SK-N-SH (cell line): ENCODE measurements around the gene ASTN2. TPM values are rescaled to one million over a fixed set of nuclear protein-coding genes. Genes with fewer than 3 reads are reported as not detected.

Source experiments
- CTCF ChIA-PET: fragments of 300-600, 350-600 bp; formaldehyde crosslinking; extraction: SDS; loops from one replicate; lab custom pipeline; 2021; lab: Yijun Ruan, JAX
- POLR2A ChIA-PET: fragments of 350-600 bp; sonication (Branson Sonifier 250); formaldehyde crosslinking; extraction: SDS; loops from one replicate; lab custom pipeline; 2020; ENCODE audit warnings: antibody characterized with exemption, inconsistent platforms; lab: Yijun Ruan, JAX
- DNase-seq: peaks from one replicate; pipeline ENCODE4 v3.0.0; 2012
- H2AFZ ChIP-seq: fragments of 200-600 bp; sonication (generic); 2 replicates; pipeline ENCODE4 v1.8.1; 2016; ENCODE audit warnings: antibody characterized with exemption, mild to moderate bottlenecking, low read depth
- H3F3A ChIP-seq: fragments of 200-600 bp; sonication (generic); replicated peaks from 2 replicates; pipeline ENCODE3; 2016; ENCODE audit warnings: antibody characterized with exemption, mild to moderate bottlenecking; ENCODE audit not compliant: insufficient read depth
- H3K27ac ChIP-seq, 2 experiments: fragments of 200-500 bp in 1 of 2; fragments of 200-600 bp in 1 of 2; sonication (Bioruptor generic) in 1 of 2; sonication (generic), shearing (Covaris generic) in 1 of 2; 2 replicates each; pipeline versions ENCODE4 v1.5.1 to v1.6.1; 2014 to 2016; ENCODE audit warnings: low read depth in 2 of 2, inconsistent platforms in 1 of 2, low read length in 1 of 2, mild to moderate bottlenecking in 1 of 2, mixed read lengths in 1 of 2
- H3K27me3 ChIP-seq: fragments of 200-600 bp; sonication (generic), shearing (Covaris generic); 2 replicates; pipeline ENCODE4 v1.6.1; 2016; ENCODE audit warnings: mixed run types; ENCODE audit not compliant: insufficient read depth
- H3K36me3 ChIP-seq, 2 experiments: fragments of 200-500 bp in 1 of 2; fragments of 200-600 bp in 1 of 2; sonication (Bioruptor generic) in 1 of 2; sonication (generic) in 1 of 2; replicated peaks in 1 of 2; 2 replicates each; pipeline versions ENCODE3 to v1.5.1; 2014 to 2016; ENCODE audit warnings: low read length in 1 of 2, mild to moderate bottlenecking in 1 of 2; ENCODE audit not compliant: insufficient read depth in 2 of 2, control insufficient read depth in 1 of 2
- H3K4me1 ChIP-seq, 2 experiments: fragments of 200-500 bp in 1 of 2; fragments of 200-600 bp in 1 of 2; sonication (Bioruptor generic) in 1 of 2; sonication (generic), shearing (Covaris generic) in 1 of 2; 2 replicates each; pipeline versions ENCODE4 v1.5.1 to v1.6.1; 2014 to 2016; ENCODE audit warnings: low read depth in 1 of 2, low read length in 1 of 2, mixed run types in 1 of 2; ENCODE audit not compliant: insufficient read depth in 2 of 2, control insufficient read depth in 1 of 2
- H3K4me2 ChIP-seq: fragments of 200-600 bp; sonication (generic), shearing (Covaris generic); 2 replicates; pipeline ENCODE4 v1.6.1; 2017; ENCODE audit warnings: mixed run types
- H3K4me3 ChIP-seq, 2 experiments: fragments of 200-500 bp in 1 of 2; fragments of 200-600 bp in 1 of 2; sonication (Bioruptor generic) in 1 of 2; sonication (generic), shearing (Covaris generic) in 1 of 2; 2 replicates each; pipeline versions ENCODE4 v1.5.1 to v1.8.1; 2014 to 2016; ENCODE audit warnings: low read depth in 2 of 2, inconsistent platforms in 1 of 2, low read length in 1 of 2, mild to moderate bottlenecking in 1 of 2, mixed read lengths in 1 of 2, moderate library complexity in 1 of 2
- H3K79me2 ChIP-seq: fragments of 200-600 bp; sonication (generic); 2 replicates; pipeline ENCODE4 v1.8.1; 2017; ENCODE audit warnings: mild to moderate bottlenecking; ENCODE audit not compliant: insufficient read depth
- H3K9ac ChIP-seq: fragments of 200-600 bp; sonication (generic); 2 replicates; pipeline ENCODE4 v1.6.1; 2017; ENCODE audit warnings: mixed run types
- H3K9me2 ChIP-seq: fragments of 200-600 bp; sonication (generic); 2 replicates; pipeline ENCODE4 v1.6.1; 2017; ENCODE audit warnings: mixed run types
- H3K9me3 ChIP-seq: fragments of 200-600 bp; sonication (generic); 2 replicates; pipeline ENCODE4 v1.6.1; 2017; ENCODE audit warnings: mixed run types, mild to moderate bottlenecking, moderate library complexity
- H4K20me1 ChIP-seq: fragments of 200-600 bp; sonication (generic); 2 replicates; pipeline ENCODE4 v1.6.1; 2017; ENCODE audit warnings: mild to moderate bottlenecking, mixed run types; ENCODE audit not compliant: insufficient read depth
- EP300 ChIP-seq, 2 experiments: IDR thresholded peaks; 2 replicates each; pipeline versions ENCODE4 v1.4.0 to v1.6.1; 2012; ENCODE audit warnings: borderline replicate concordance in 1 of 2, low read depth in 1 of 2, low read length in 1 of 2
- EZH2phosphoT487 ChIP-seq: fragments of 200-600 bp; sonication (generic); IDR thresholded peaks from 2 replicates; pipeline ENCODE4 v1.6.1; 2017; ENCODE audit warnings: low read depth, mixed run types, mild to moderate bottlenecking, antibody characterized with exemption, moderate library complexity, borderline replicate concordance
- FOSL2 ChIP-seq: IDR thresholded peaks from 2 replicates; pipeline ENCODE4 v1.4.0; 2012; ENCODE audit warnings: low read depth, mild to moderate bottlenecking, moderate library complexity, borderline replicate concordance
- GABPA ChIP-seq: IDR thresholded peaks from 2 replicates; pipeline ENCODE4 v1.4.0; 2012; ENCODE audit warnings: low read depth, mild to moderate bottlenecking
- MAX ChIP-seq: IDR thresholded peaks from 2 replicates; pipeline ENCODE4 v1.4.0; 2012; ENCODE audit warnings: low read depth
- MXI1 ChIP-seq: IDR thresholded peaks from 2 replicates; pipeline ENCODE4 v1.6.1; 2012; ENCODE audit warnings: mild to moderate bottlenecking, low read depth, low read length, improper control_type of control experiment
- NRF1 ChIP-seq: IDR thresholded peaks from 2 replicates; pipeline ENCODE4 v1.6.1; 2012; ENCODE audit warnings: low read depth, mild to moderate bottlenecking, low read length
- PBX3 ChIP-seq: IDR thresholded peaks from 2 replicates; pipeline ENCODE4; 2012
- RXRA ChIP-seq: IDR thresholded peaks from 2 replicates; pipeline ENCODE4 v1.4.0; 2012; ENCODE audit warnings: low read depth, mild to moderate bottlenecking, borderline replicate concordance
- SMC3 ChIP-seq: IDR thresholded peaks from 2 replicates; pipeline ENCODE4 v1.6.1; 2012; ENCODE audit warnings: low read depth, low read length, improper control_type of control experiment
- TCF12 ChIP-seq: IDR thresholded peaks from 2 replicates; pipeline ENCODE4 v1.4.0; 2012
- TEAD4 ChIP-seq: IDR thresholded peaks from 2 replicates; pipeline ENCODE4 v1.4.0; 2012; ENCODE audit warnings: mild to moderate bottlenecking, borderline replicate concordance; ENCODE audit not compliant: insufficient read depth
- USF1 ChIP-seq: IDR thresholded peaks from 2 replicates; pipeline ENCODE4 v1.4.0; 2012; ENCODE audit warnings: low read depth, borderline replicate concordance
- USF2 ChIP-seq: fragments of 150-350 bp; IDR thresholded peaks from 2 replicates; pipeline ENCODE4 v1.6.1; 2017; ENCODE audit warnings: antibody characterized with exemption, low read length, low read depth, borderline replicate concordance
- WGBS: methylation state at CpG from one replicate; pipeline ENCODE4 v1.1.6; 2017; ENCODE audit warnings: low lambda C conversion rate; 5-methylcytosine and 5-hydroxymethylcytosine counted together
- polyA plus RNA-seq, 3 experiments: library from polyadenylated mRNA; depleted of rRNA; stranded (reverse); fragments of >200 nt; gene quantifications; 2 replicates each; pipeline ENCODE4 v1.2.3, GENCODE V29; 2012

ASTN2 gene
- polyA plus RNA-seq, 1 of the 3 experiments (the other 2 are of a cell fraction), result 6.6 TPM

- TF ChIP-seq PBX3, result no peak
- no peak for TF ChIP-seq RXRA
- no peak for TF ChIP-seq MXI1
- TF ChIP-seq TCF12, result no peak
- no peak for TF ChIP-seq EP300 (IDR thresholded peaks at IDR 0.05; ENCODE audit: borderline replicate concordance in 1 of 2, low read depth in 1 of 2, low read length in 1 of 2)
- no peak for TF ChIP-seq SMC3
Measured at GRCh38 chr9:116452634-116453033, 962.2 kb downstream of the ASTN2 start (continued).

GRCh38 chr9:116452227-116452626, 962.6 kb downstream of the ASTN2 start:
- ChIA-PET CTCF (no interaction called here), POLR2A (no interaction called here)

More at GRCh38 chr9:116452227-116452626, 962.6 kb downstream of the ASTN2 start:
- Histone ChIP-seq H3K79me2 (no peaks in the 10 kb centered on the region), H3K9me3 (no peaks in the 10 kb centered on the region), H3K9ac (no peak overlapping the region), H3K36me3 (no peaks in the 10 kb centered on the region), H3K27ac (no peak overlapping the region), H2AFZ (no peak overlapping the region), H3K4me2 (no peak overlapping the region), H4K20me1 (no peaks in the 10 kb centered on the region), H3K27me3 (no peaks in the 10 kb centered on the region), H3K4me3 (no peak overlapping the region), H3K4me1 (no peaks in the 10 kb centered on the region), H3F3A (no peaks in the 10 kb centered on the region), H3K9me2 (no peaks in the 10 kb centered on the region)
- no peak for DNase-seq
- TF ChIP-seq USF1 (no peak), EZH2phosphoT487 (no peak), TEAD4 (no peak), GABPA (no peak), NRF1 (no peak), MAX (no peak), USF2 (no peak), FOSL2 (no peak), RXRA (no peak)
- 86% methylated on average over 1 of the region's 1 CpG for WGBS
